ENCODE data around the gene CASR.
A peak's percentile ranks its signal among the peaks of the same experiment; 100 is the strongest.

Gene CASR

DNA sequence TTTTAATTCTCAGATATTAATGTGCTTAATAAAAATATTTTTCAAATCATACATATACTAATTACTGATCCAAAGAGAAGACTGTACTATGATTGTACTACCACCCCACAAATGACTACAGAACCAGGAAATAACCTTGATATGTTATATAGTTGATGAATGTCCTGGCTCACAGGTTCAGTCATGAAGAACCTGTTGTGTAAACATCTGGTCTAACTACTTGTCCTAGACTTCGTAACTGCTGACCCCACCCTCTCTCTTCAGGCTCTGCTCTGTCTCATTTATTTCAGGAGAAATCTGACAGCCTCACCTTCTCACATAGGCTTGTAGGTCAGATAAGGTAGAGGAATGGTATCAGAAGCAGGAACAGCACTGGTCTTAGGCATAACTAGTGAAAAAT is 126.9 kb downstream of the CASR start:
- no peak for DNase-seq

- DNase-seq: peak in 1 of 5 donors; percentile 36
Measured at GRCh38 chr3:122312826-122313225, 129.4 kb downstream of the CASR start.

DNA sequence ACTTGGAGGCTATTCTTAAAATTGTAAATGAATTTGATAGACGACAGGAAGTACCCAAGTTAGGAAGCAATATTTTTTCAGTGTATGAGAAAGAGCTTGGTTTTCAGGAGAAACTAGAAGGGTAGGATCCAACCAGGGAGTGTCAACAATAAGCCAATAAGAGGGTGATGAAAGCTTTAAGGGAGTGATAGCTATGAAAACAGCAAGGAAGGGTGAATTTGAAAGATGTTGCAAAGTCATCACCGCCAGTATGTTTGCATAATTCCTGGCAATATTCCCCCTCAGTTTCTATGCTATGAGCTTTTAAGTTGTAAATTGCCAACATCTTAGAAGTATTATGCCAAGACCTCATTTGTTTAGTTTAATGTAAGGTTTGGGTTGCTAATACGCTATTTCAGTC is 129.8 kb downstream of the CASR start:
- DNase-seq: no peak

- no peak for DNase-seq
Measured at GRCh38 chr3:122314228-122314876, 130.9 kb downstream of the CASR start.

GRCh38 chr3:122315619-122316018 is 132.2 kb downstream of the CASR start:
- DNase-seq: no peak

- DNase-seq: no peak
Measured at GRCh38 chr3:122316368-122316767, 132.9 kb downstream of the CASR start.

- DNase-seq: no peak
Measured at GRCh38 chr3:122318620-122319019, 135.2 kb downstream of the CASR start.

DNA sequence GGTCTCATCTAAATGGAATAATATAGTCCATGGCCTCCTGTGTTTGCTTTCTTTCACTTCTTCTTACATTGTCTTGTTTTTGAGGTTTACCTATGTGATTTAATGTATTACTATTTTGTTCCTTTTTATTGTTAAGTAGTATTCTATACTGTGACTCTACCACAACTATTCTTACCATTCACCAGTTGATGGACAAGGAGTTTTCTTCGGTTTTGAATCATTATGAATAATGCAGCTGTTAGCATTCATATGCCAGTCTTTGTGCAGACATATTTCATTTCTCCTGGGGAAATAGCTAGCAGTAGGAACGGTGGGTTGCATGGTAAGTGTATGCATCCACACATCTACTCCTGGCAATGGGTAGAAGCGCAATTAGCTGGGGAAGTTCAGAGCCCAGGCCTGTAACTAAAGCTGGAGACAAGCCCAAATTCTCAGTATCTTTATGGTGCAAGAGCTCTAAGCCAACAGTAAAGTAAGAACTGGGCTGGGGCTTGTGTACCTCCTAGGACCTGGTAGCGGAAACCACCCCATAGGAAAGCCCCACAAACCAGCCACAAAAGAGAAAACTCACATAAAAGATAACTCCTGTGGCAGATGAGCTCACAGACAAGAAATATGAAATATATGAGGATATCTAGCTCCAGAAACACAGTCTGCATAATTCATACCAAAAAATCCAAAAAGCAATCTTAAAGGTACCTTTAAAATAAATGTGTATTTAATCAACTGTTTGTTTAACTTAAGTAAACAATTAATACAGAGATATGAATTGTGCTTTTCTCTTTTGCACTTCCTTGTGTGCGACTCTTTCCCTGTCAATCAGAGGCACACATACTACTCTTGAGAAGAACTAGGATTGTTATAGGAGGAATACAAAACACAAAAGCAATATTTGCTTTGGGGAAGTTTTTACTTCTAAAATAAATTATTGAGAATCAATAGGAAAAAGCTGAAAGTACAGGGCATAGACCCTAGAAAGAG is 138.9 kb downstream of the CASR start:
- DNase-seq: peak in 1 of 5 donors; percentile 54

DNA sequence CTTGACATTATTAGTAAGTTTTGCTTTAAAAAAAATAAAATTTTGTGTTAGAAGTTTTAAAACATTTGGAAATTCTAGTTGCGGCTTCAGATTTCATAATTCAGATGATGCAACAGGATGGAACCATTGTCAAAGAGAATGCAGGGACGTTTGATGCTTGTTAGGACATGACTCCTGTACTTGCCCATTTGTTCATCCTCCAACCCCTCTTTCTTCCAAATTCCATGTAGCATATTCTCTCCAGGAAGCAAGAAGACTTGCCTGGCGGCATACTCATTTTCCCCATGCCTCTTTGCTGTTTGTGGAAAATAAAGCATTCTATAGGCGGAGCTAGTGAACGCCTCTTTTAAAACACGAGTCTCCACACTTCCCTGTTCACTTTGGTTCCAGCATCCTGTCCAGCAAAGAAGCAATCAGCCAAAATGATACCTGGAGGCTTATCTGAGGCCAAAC is 141.4 kb downstream of the CASR start, which contains the start of gene CSTA:
CSTA (plus strand) TSS at position 378 of the 453 bp plus-strand sequence; CDS start at position 423, 45 bp downstream.
- DNase-seq: no peak

DNA sequence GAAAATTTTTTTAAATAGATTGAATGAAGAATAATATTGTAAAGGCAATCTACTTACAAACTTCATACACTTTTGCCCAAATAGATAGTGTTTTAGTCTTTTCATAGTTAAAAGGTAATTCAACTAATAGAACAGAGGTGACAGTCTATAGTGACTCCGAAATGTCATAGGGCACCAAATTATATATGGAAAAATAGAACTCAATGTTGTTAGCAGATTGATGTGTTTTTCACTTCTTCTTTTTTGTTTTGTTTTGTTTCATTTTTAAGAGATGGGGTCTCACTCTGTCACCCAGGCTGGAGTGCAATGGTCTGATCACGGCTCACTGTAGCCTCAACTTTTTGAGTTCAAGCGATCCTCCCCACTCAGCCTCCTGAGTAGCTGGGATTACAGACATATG is 142.3 kb downstream of the CASR start:
- DNase-seq: no peak

DNA sequence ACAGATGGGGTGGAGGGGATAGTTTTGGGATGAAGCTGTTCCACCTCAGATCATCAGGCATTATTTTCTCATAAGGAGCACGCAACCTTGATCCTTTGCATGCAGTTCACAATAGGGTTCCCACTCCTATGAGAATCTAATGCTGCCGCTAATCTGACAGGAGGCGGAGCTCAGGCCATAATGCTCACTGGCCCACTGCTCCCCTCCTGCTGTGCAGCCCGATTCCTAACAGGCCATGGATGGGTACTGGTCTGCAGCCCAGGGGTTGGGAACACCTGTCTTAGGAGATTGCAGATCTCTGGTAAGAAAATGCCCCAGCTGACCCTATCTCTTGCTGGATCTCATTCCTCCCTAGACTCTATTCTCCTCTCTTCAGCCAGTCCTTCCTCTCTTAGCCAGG is 148.4 kb downstream of the CASR start:
- DNase-seq: no peak

GRCh38 chr3:122332551-122332950 is 149.1 kb downstream of the CASR start:
- no peak for DNase-seq
